Adrenal gland (tissue), 5 donors: ENCODE measurements around the gene CENPT.
"Not testable (repeated sequence)": the region's sequence is repeated elsewhere in the genome, so short reads cannot be mapped to it uniquely, and the experiment has no call there.

Experiments
- POLR2A ChIP-seq, 2 donors: fragments of 450-650 bp; IDR thresholded peaks; one replicate each; pipeline ENCODE4 v1.6.1; 2017; ENCODE audit warnings: antibody characterized with exemption in 2 of 2, mild to moderate bottlenecking in 2 of 2, moderate library complexity in 1 of 2
- TF ChIP-seq, protein P1 (sequence below), 6 experiments: fragments of 450-650 bp in 4 of 6; fragments of 200-600 bp in 2 of 6; sonication (generic) in 1 of 6; IDR thresholded peaks; 1 replicate in 5 of 6; 2 replicates in 1 of 6; pipeline versions ENCODE4 v1.5.1 to v1.8.0; 2016 to 2021; ENCODE audit warnings: antibody characterized with exemption in 6 of 6, mild to moderate bottlenecking in 2 of 6, moderate library complexity in 1 of 6
- donor health status: DM: no; HTN: no; CAD: no.

GRCh38 chr16:67864044-67864443 lies 16.6 kb upstream of the CENPT start:
- TF ChIP-seq, protein P1, sequence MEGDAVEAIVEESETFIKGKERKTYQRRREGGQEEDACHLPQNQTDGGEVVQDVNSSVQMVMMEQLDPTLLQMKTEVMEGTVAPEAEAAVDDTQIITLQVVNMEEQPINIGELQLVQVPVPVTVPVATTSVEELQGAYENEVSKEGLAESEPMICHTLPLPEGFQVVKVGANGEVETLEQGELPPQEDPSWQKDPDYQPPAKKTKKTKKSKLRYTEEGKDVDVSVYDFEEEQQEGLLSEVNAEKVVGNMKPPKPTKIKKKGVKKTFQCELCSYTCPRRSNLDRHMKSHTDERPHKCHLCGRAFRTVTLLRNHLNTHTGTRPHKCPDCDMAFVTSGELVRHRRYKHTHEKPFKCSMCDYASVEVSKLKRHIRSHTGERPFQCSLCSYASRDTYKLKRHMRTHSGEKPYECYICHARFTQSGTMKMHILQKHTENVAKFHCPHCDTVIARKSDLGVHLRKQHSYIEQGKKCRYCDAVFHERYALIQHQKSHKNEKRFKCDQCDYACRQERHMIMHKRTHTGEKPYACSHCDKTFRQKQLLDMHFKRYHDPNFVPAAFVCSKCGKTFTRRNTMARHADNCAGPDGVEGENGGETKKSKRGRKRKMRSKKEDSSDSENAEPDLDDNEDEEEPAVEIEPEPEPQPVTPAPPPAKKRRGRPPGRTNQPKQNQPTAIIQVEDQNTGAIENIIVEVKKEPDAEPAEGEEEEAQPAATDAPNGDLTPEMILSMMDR (IDR thresholded peaks at IDR 0.05), result not testable (repeated sequence)
- TF ChIP-seq POLR2A (IDR thresholded peaks at IDR 0.05), result not testable (repeated sequence)
